Myocyte (in vitro differentiated cells): ENCODE data around the gene LRP1B. TPM values are rescaled to one million over a fixed set of nuclear protein-coding genes. Genes with fewer than 3 reads are reported as not detected.
A peak's percentile ranks its signal among the peaks of the same experiment; 100 is the strongest.
"Not testable (repeated sequence)": the region's sequence is repeated elsewhere in the genome, so short reads cannot be mapped to it uniquely, and the experiment has no call there.

Source experiments
- DNase-seq: peaks from one replicate; pipeline ENCODE4 v3.0.0-alpha.2; 2012; ENCODE audit warnings: low read depth
- total RNA-seq: library from RNA; depleted of rRNA; stranded (reverse); fragments of >200 nt; gene quantifications from 2 replicates; pipeline ENCODE4 v1.2.3, GENCODE V29; 2014

The LRP1B gene
- total RNA-seq, 1 donor from 2014 or later, result 0.05 TPM

- no peak for DNase-seq
Measured at GRCh38 chr2:140737006-140737405, 1393.8 kb downstream of the LRP1B start.

- no peak for DNase-seq
Measured at GRCh38 chr2:140734992-140735391, 1395.8 kb downstream of the LRP1B start.

- no peak for DNase-seq
Measured at GRCh38 chr2:140718999-140719398, 1411.8 kb downstream of the LRP1B start.

- DNase-seq, result no peak
Measured at GRCh38 chr2:140717481-140717880, 1413.3 kb downstream of the LRP1B start.

GRCh38 chr2:140714586-140714985 lies 1416.2 kb downstream of the LRP1B start:
- no peak for DNase-seq

GRCh38 chr2:140711867-140712266 lies 1418.9 kb downstream of the LRP1B start:
- DNase-seq, result no peak

- DNase-seq, result no peak
Measured at GRCh38 chr2:140701726-140702125, 1429.1 kb downstream of the LRP1B start.

GRCh38 chr2:140698636-140699035 lies 1432.2 kb downstream of the LRP1B start:
- no peak for DNase-seq

- DNase-seq, result no peak
Measured at GRCh38 chr2:140696449-140696848, 1434.4 kb downstream of the LRP1B start.

GRCh38 chr2:140695155-140695554 lies 1435.7 kb downstream of the LRP1B start:
- peak; percentile 23 for DNase-seq

GRCh38 chr2:140687825-140688224 lies 1443.0 kb downstream of the LRP1B start:
- no peak for DNase-seq

GRCh38 chr2:140683658-140684057 lies 1447.2 kb downstream of the LRP1B start:
- DNase-seq, result no peak

GRCh38 chr2:140680862-140681261 lies 1450.0 kb downstream of the LRP1B start:
- DNase-seq, result no peak

- DNase-seq, result no peak
Measured at GRCh38 chr2:140679752-140680151, 1451.1 kb downstream of the LRP1B start.

GRCh38 chr2:140669911-140670310 lies 1460.9 kb downstream of the LRP1B start:
- DNase-seq, result no peak

- no peak for DNase-seq
Measured at GRCh38 chr2:140667203-140667602, 1463.6 kb downstream of the LRP1B start.

GRCh38 chr2:140662504-140662903 lies 1468.3 kb downstream of the LRP1B start:
- no peak for DNase-seq

- no peak for DNase-seq
Measured at GRCh38 chr2:140658760-140659692, 1471.8 kb downstream of the LRP1B start.

- DNase-seq, result no peak
Measured at GRCh38 chr2:140657657-140658056, 1473.2 kb downstream of the LRP1B start.

GRCh38 chr2:140654565-140654964 lies 1476.3 kb downstream of the LRP1B start:
- DNase-seq, result no peak

GRCh38 chr2:140650825-140651224 lies 1480.0 kb downstream of the LRP1B start:
- DNase-seq, result no peak

- DNase-seq, result not testable (repeated sequence)
Measured at GRCh38 chr2:140650134-140650533, 1480.7 kb downstream of the LRP1B start.

GRCh38 chr2:140648393-140648792 lies 1482.4 kb downstream of the LRP1B start:
- no peak for DNase-seq
